Endothelial cell of umbilical vein (primary cell): ENCODE measurements around the gene FAS. TPM values are rescaled to one million over a fixed set of nuclear protein-coding genes. Genes with fewer than 3 reads are reported as not detected.

Source experiments
- BruUV-seq: library from RNA; stranded (reverse); fragments of 400-500 nt; replicated peaks from 2 replicates; lab custom pipeline; 2021; lab: Mats Ljungman, UMichigan
- CTCF ChIA-PET: fragments of 300-600, 350-600 bp; sonication (Branson Sonifier 250); formaldehyde crosslinking; loops from one replicate; lab custom pipeline; 2021; ENCODE audit warnings: antibody characterized with exemption, inconsistent platforms; lab: Charles Lee
- POLR2A ChIA-PET: fragments of 300-600, 350-600 bp; sonication (Branson Sonifier 250); formaldehyde crosslinking; loops from one replicate; lab custom pipeline; 2021; ENCODE audit warnings: antibody characterized with exemption, inconsistent platforms; lab: Charles Lee
- DNase-seq: peaks from one replicate; pipeline ENCODE4 v3.0.0-alpha.2; 2011; ENCODE audit warnings: low read depth, low spot score
- FAIRE-seq: peaks from 2 replicates; lab custom pipeline; 2011; peaks lifted over from hg19 to GRCh38; lab: Jason Lieb, UNC
- H2AFZ ChIP-seq: 2 replicates; pipeline ENCODE4 v1.6.0; 2012; ENCODE audit warnings: low read depth, low read length, control low read depth, inconsistent platforms
- H3K27ac ChIP-seq: 2 replicates; pipeline ENCODE4 v1.5.1; 2011; ENCODE audit warnings: low read depth, mild to moderate bottlenecking, control low read depth, low read length, moderate library complexity; ENCODE audit not compliant: insufficient read depth
- H3K27me3 ChIP-seq, 2 experiments: 2 replicates each; pipeline versions ENCODE4 v1.6.0 to v1.6.1; 2011; ENCODE audit warnings: low read length in 2 of 2, mixed read lengths in 1 of 2; ENCODE audit not compliant: control insufficient read depth in 2 of 2, insufficient read depth in 2 of 2
- H3K36me3 ChIP-seq, 2 experiments: 2 replicates in 1 of 2; 3 replicates in 1 of 2; pipeline ENCODE4 v1.5.1; 2011; ENCODE audit warnings: low read length in 2 of 2, mild to moderate bottlenecking in 1 of 2, moderate library complexity in 1 of 2; ENCODE audit not compliant: control insufficient read depth in 2 of 2, insufficient read depth in 2 of 2; ENCODE audit errors: extremely low read depth in 1 of 2
- H3K4me1 ChIP-seq: 3 replicates; pipeline ENCODE4 v1.5.1; 2011; ENCODE audit warnings: mild to moderate bottlenecking, low read length; ENCODE audit not compliant: control insufficient read depth, insufficient read depth; ENCODE audit errors: extremely low read depth
- H3K4me2 ChIP-seq: 2 replicates; pipeline ENCODE4 v1.6.1; 2011; ENCODE audit warnings: low read length, control low read depth, mixed read lengths; ENCODE audit not compliant: insufficient read depth
- H3K4me3 ChIP-seq, 3 experiments: fragments of 200-600 bp in 1 of 3; sonication (generic), shearing (Covaris generic) in 1 of 3; replicated peaks in 1 of 3; 2 replicates each; pipeline ENCODE4 v1.5.1; 2011 to 2016; ENCODE audit warnings: control low read depth in 3 of 3, low read length in 3 of 3, mild to moderate bottlenecking in 2 of 3, inconsistent platforms in 1 of 3, low read depth in 1 of 3, moderate library complexity in 1 of 3; ENCODE audit not compliant: insufficient read depth in 1 of 3
- H3K79me2 ChIP-seq: 2 replicates; pipeline ENCODE4 v1.6.0; 2012; ENCODE audit warnings: low read length, inconsistent platforms; ENCODE audit not compliant: control insufficient read depth, insufficient read depth
- H3K9ac ChIP-seq: replicated peaks from 2 replicates; pipeline ENCODE3; 2011; ENCODE audit warnings: low read length, control low read depth; ENCODE audit not compliant: insufficient read depth; ENCODE audit errors: extremely low read depth
- H3K9me1 ChIP-seq: replicated peaks from 3 replicates; pipeline ENCODE4 v1.6.0; 2011; ENCODE audit warnings: mild to moderate bottlenecking, low read length; ENCODE audit not compliant: control insufficient read depth, insufficient read depth; ENCODE audit errors: extremely low read depth
- H3K9me3 ChIP-seq: replicated peaks from 2 replicates; pipeline ENCODE4 v1.5.1; 2012; ENCODE audit warnings: low read length, inconsistent platforms; ENCODE audit not compliant: control insufficient read depth, insufficient read depth
- H4K20me1 ChIP-seq: replicated peaks from 2 replicates; pipeline ENCODE3; 2011; ENCODE audit warnings: mild to moderate bottlenecking, low read length; ENCODE audit not compliant: control insufficient read depth, insufficient read depth; ENCODE audit errors: extremely low read depth
- CTCF ChIP-seq, 2 donors: IDR thresholded peaks; 1 replicate in 1 of 2; 2 replicates in 1 of 2; pipeline ENCODE4 v1.5.1; 2011; ENCODE audit warnings: low read length in 2 of 2, mild to moderate bottlenecking in 2 of 2, moderate library complexity in 2 of 2, control low read depth in 1 of 2, inconsistent platforms in 1 of 2, low read depth in 1 of 2; ENCODE audit not compliant: insufficient read depth in 1 of 2; ENCODE audit errors: extremely low read depth in 1 of 2
- EZH2 ChIP-seq: IDR thresholded peaks from 2 replicates; pipeline ENCODE4 v1.6.1; 2012; ENCODE audit warnings: borderline replicate concordance, low read depth, mild to moderate bottlenecking, moderate library complexity, low read length, inconsistent platforms; ENCODE audit not compliant: severe bottlenecking
- FOS ChIP-seq: IDR thresholded peaks from 2 replicates; pipeline ENCODE4 v1.6.1; 2011; ENCODE audit warnings: mild to moderate bottlenecking, low read length, moderate library complexity, borderline replicate concordance; ENCODE audit not compliant: insufficient read depth
- GATA2 ChIP-seq: IDR thresholded peaks from 2 replicates; pipeline ENCODE4 v1.7.0; 2011; ENCODE audit warnings: low read depth, mild to moderate bottlenecking, moderate library complexity, mixed read lengths, low read length; ENCODE audit not compliant: insufficient read length, insufficient read depth
- JUN ChIP-seq: IDR thresholded peaks from 2 replicates; pipeline ENCODE4 v1.6.1; 2011; ENCODE audit warnings: borderline replicate concordance, low read depth; ENCODE audit not compliant: insufficient read length, insufficient read depth
- MAX ChIP-seq: IDR thresholded peaks from 2 replicates; pipeline ENCODE4 v1.6.1; 2011; ENCODE audit not compliant: insufficient read depth, insufficient read length
- MYC ChIP-seq: IDR thresholded peaks from one replicate; pipeline ENCODE4 v1.6.1; 2011; ENCODE audit warnings: mild to moderate bottlenecking, low read depth, low read length
- POLR2A ChIP-seq: IDR thresholded peaks from 2 replicates; pipeline ENCODE4 v1.6.1; 2012; ENCODE audit warnings: low read depth, mild to moderate bottlenecking, control low read depth, low read length
- POLR2AphosphoS5 ChIP-seq: IDR thresholded peaks from 2 replicates; pipeline ENCODE4 v1.6.1; 2012; ENCODE audit warnings: low read depth, mild to moderate bottlenecking, control low read depth, low read length, moderate library complexity; ENCODE audit not compliant: insufficient read depth
- dilution Hi-C: fragments of 300-500 bp; cut with MboI; formaldehyde crosslinking; loops from one replicate; pipeline ENCODE4 v1.15.0; 2019; ENCODE audit warnings: low sequenced_read_pairs; ENCODE audit not compliant: extremely low pct_ligation_motif_present
- intact Hi-C: fragments of 100-400 bp; cut with micrococcal nuclease; formaldehyde crosslinking; loops from one replicate; pipeline ENCODE4 v1.10.0; 2022
- polyA plus RNA-seq, 4 experiments: library from polyadenylated mRNA; depleted of rRNA in 3 of 4; stranded (reverse) in 3 of 4; unstranded in 1 of 4; fragments of >200 nt; gene quantifications; 2 replicates each; pipeline versions ENCODE4 v1.2.1 to v1.2.3, GENCODE V29; 2011 to 2012; ENCODE audit warnings: missing spikeins in 1 of 4
- total RNA-seq: library from RNA; stranded (reverse); gene quantifications from 2 replicates; pipeline ENCODE4 v1.2.3, GENCODE V29; 2021

Gene FAS
- total and polyA plus RNA-seq, 2 donors (not counting 3 experiments of a cell fraction or from before 2014, with no cell fraction given), result 2.0 to 6.1 TPM

DNA sequence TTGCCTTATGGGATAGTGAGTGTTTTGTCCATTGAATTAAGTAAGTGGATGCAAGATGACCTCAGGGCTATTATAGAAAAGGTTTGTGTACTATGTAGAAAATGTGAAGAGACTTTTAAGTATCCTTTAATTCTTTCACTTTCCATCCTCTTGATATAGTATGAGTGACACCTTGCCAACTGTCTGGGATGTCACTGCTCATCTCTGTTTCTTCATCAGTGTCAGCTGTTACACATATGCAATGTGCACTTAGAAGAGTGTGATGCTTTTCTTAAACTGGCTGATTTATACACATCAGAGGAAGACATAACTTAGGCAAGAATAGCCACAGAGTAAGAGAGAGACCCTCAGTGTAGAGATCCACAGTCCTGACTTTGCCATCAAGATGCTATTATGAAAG, 29.3 kb upstream of the FAS start:
- POLR2A ChIA-PET, result no interaction called here

More for the DNA sequence above, 29.3 kb upstream of the FAS start:
- DNase-seq (no peak), FAIRE-seq (no peak)
- H3K9me1 ChIP-seq, result no peaks in the 10 kb centered on the region
- no peaks in the 10 kb centered on the region for H4K20me1 ChIP-seq
- H3K9ac ChIP-seq, result no peak overlapping the region
- no peak overlapping the region for H3K27ac ChIP-seq
- no peaks in the 10 kb centered on the region for H3K36me3 ChIP-seq
- TF ChIP-seq POLR2AphosphoS5, result no peak
- TF ChIP-seq EZH2, result no peak
- TF ChIP-seq GATA2, result no peak
- no peak for TF ChIP-seq JUN
- no peak for TF ChIP-seq CTCF (IDR thresholded peaks at IDR 0.05; ENCODE audit: extremely low read depth in 1 of 2, insufficient read depth in 1 of 2, low read depth in 1 of 2, low read length in 2 of 2)
- no peak for TF ChIP-seq FOS
- TF ChIP-seq POLR2A, result no peak
- no peak for TF ChIP-seq MAX
- no peak for TF ChIP-seq MYC
- intact Hi-C loops (no loop called here), dilution Hi-C loops (no loop called here)
- no peaks in the 10 kb centered on the region for H3K4me1 ChIP-seq
- no peak overlapping the region for H3K4me2 ChIP-seq
- H3K79me2 ChIP-seq, result no peaks in the 10 kb centered on the region
- H3K27me3 ChIP-seq, result peaks cover 25 to 36% of the 10 kb centered on the region in 2 experiments
- no peaks in the 10 kb centered on the region for H3K9me3 ChIP-seq
- H2AFZ ChIP-seq, result no peak overlapping the region
- no TSS peak for BruUV-seq
- no peak overlapping the region for H3K4me3 ChIP-seq
- CTCF ChIA-PET, result interaction anchor here (1.1 to 1.4 kb wide), 2 partner anchors 15 to 27 kb away, joined by 3 to 4 read pairs; no protein-coding TSS in a partner anchor
